Measurements from ENCODE around the gene PDCD1.
A peak's percentile ranks its signal among the peaks of the same experiment; 100 is the strongest.

PDCD1 gene

GRCh38 chr2:241848761-241849615 is 9.7 kb downstream of the PDCD1 start:
- Histone ChIP-seq H3K36me3 (peaks cover 17% of the 10 kb centered on the region; the same call in 1 of the 2 replicates), H3K27me3 (no peaks in the 10 kb centered on the region), H3K4me2 (no peak overlapping the region), H3K27ac (no peak overlapping the region), H4K20me1 (no peaks in the 10 kb centered on the region), H3K4me1 (peaks cover 36% of the 10 kb centered on the region), H3K9ac (no peak overlapping the region), H3K4me3 (no peak overlapping the region), H3K9me3 (no peaks in the 10 kb centered on the region)
- no peak for TF ChIP-seq Cebpa-rat (IDR thresholded peaks at IDR 0.05)

DNA sequence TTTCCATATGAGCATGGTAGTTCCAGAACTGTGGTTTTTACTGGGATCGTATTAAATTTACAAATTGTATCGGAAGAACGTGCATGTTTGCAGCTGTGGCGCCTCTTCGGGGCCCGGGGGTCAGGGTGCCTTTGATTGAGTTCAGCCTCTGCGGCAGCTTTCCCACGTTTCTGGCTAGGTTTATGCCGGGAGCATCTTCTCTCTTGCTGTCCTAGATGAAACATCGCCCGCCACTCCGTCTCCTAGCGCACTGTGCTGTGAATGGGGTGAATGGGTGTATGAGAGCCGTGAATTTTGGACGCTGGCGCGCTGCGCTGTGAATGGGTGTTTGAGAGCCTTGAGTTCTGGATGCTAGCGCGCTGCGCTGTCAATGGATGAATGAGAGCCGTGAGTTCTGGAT is 12.3 kb downstream of the PDCD1 start:
- peaks cover 47% of the 10 kb centered on the region for H3K4me1 ChIP-seq
- H3K9me3 ChIP-seq = no peaks in the 10 kb centered on the region
- no peak overlapping the region for H3K4me3 ChIP-seq
- H3K27me3 ChIP-seq = no peaks in the 10 kb centered on the region
- H3K4me2 ChIP-seq = peak overlapping the region; percentile 92; the same call in 1 of the 2 replicates
- peaks cover 16% of the 10 kb centered on the region; the same call in 1 of the 2 replicates for H3K36me3 ChIP-seq
- no peaks in the 10 kb centered on the region for H4K20me1 ChIP-seq
- H3K27ac ChIP-seq = no peak overlapping the region
- no peak for TF ChIP-seq Cebpa-rat (IDR thresholded peaks at IDR 0.05)
- H3K9ac ChIP-seq = no peak overlapping the region

- TF ChIP-seq Cebpa-rat (IDR thresholded peaks at IDR 0.05) = no peak
- Histone ChIP-seq H3K4me2 (peak overlapping the region; percentile 92), H3K36me3 (peaks cover 2% of the 10 kb centered on the region; the same call in 1 of the 2 replicates), H3K4me3 (peak overlapping the region; percentile 65), H3K9ac (no peak overlapping the region), H3K27ac (peak overlapping the region; percentile 64), H3K9me3 (no peaks in the 10 kb centered on the region), H4K20me1 (no peaks in the 10 kb centered on the region), H3K4me1 (peaks cover 60% of the 10 kb centered on the region), H3K27me3 (no peaks in the 10 kb centered on the region)
Measured at GRCh38 chr2:241844831-241845578, 13.7 kb downstream of the PDCD1 start.

GRCh38 chr2:241844066-241844728 is 14.5 kb downstream of the PDCD1 start:
- H3K9me3 ChIP-seq = no peaks in the 10 kb centered on the region
- H3K4me1 ChIP-seq = peaks cover 61% of the 10 kb centered on the region
- H3K27me3 ChIP-seq = no peaks in the 10 kb centered on the region
- no peaks in the 10 kb centered on the region for H3K36me3 ChIP-seq
- peak overlapping the region; percentile 92 for H3K4me2 ChIP-seq
- peak overlapping the region; percentile 65 for H3K4me3 ChIP-seq
- H4K20me1 ChIP-seq = no peaks in the 10 kb centered on the region
- peak overlapping the region; percentile 64 for H3K27ac ChIP-seq
- TF ChIP-seq Cebpa-rat (IDR thresholded peaks at IDR 0.05) = no peak
- peak overlapping the region; percentile 73 for H3K9ac ChIP-seq

GRCh38 chr2:241843321-241844065 is 15.2 kb downstream of the PDCD1 start:
- no peaks in the 10 kb centered on the region for H3K36me3 ChIP-seq
- H3K4me3 ChIP-seq = peak overlapping the region; percentile 45
- no peaks in the 10 kb centered on the region for H3K9me3 ChIP-seq
- H3K4me2 ChIP-seq = peak overlapping the region; percentile 92
- no peaks in the 10 kb centered on the region for H3K27me3 ChIP-seq
- H3K9ac ChIP-seq = peak overlapping the region; percentile 48; the same call in 1 of the 2 replicates
- peak overlapping the region; percentile 55 for H3K27ac ChIP-seq
- TF ChIP-seq Cebpa-rat (IDR thresholded peaks at IDR 0.05) = no peak
- H4K20me1 ChIP-seq = no peaks in the 10 kb centered on the region
- H3K4me1 ChIP-seq = peaks cover 61% of the 10 kb centered on the region

DNA sequence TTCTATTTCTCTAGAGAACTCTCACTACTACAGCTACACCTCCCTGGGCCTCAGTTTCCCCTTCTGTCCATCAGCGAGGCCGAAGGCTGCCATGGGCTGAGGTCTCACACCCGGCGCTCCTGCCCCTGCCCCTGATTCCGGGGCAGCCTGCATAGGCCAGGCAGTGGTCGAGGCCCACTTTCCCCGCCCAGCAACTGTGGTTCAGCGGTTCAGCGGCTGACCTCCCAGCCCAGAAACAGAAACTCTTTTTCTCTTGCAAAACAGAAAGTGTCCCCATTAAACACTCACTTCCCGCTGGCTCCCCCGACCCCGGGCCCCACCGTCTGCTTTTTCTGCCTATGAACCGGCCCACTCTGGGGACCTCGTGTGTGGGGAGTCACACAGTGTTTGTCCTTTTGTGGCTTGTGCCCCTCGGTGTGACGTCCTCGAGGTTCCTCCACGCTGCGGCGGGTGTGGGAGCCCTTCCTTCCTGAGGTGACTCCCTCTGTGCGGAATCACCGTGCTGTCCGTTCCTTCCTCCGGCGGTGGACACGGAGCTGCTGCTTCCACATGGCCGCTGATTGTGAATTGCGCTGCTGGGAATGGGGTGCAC is 16.0 kb downstream of the PDCD1 start:
- Histone ChIP-seq H3K4me3 (peak overlapping the region; percentile 45), H3K4me1 (peaks cover 61% of the 10 kb centered on the region), H3K36me3 (no peaks in the 10 kb centered on the region), H3K9me3 (no peaks in the 10 kb centered on the region), H3K9ac (peak overlapping the region; percentile 48; the same call in 1 of the 2 replicates), H4K20me1 (no peaks in the 10 kb centered on the region), H3K27ac (peak overlapping the region; percentile 55), H3K4me2 (peak overlapping the region; percentile 92), H3K27me3 (no peaks in the 10 kb centered on the region)
- TF ChIP-seq Cebpa-rat (IDR thresholded peaks at IDR 0.05) = no peak

GRCh38 chr2:241842067-241842415 is 16.7 kb downstream of the PDCD1 start:
- Histone ChIP-seq H3K4me1 (peaks cover 61% of the 10 kb centered on the region), H3K9me3 (no peaks in the 10 kb centered on the region), H3K27ac (no peak overlapping the region), H3K4me2 (no peak overlapping the region; the same call in 1 of the 2 replicates), H3K27me3 (no peaks in the 10 kb centered on the region), H3K36me3 (no peaks in the 10 kb centered on the region), H4K20me1 (no peaks in the 10 kb centered on the region), H3K4me3 (no peak overlapping the region), H3K9ac (no peak overlapping the region)
- no peak for TF ChIP-seq Cebpa-rat (IDR thresholded peaks at IDR 0.05)

GRCh38 chr2:241841181-241842066 is 17.3 kb downstream of the PDCD1 start:
- no peaks in the 10 kb centered on the region for H3K36me3 ChIP-seq
- no peaks in the 10 kb centered on the region for H4K20me1 ChIP-seq
- peaks cover 59% of the 10 kb centered on the region for H3K4me1 ChIP-seq

More at GRCh38 chr2:241841181-241842066, 17.3 kb downstream of the PDCD1 start:
- Histone ChIP-seq H3K9me3 (no peaks in the 10 kb centered on the region; the same call in 1 of the 2 replicates), H3K27ac (no peak overlapping the region), H3K4me2 (peak overlapping the region; percentile 43), H3K4me3 (no peak overlapping the region), H3K27me3 (no peaks in the 10 kb centered on the region), H3K9ac (no peak overlapping the region)
- TF ChIP-seq Cebpa-rat (IDR thresholded peaks at IDR 0.05) = no peak
